ENCODE data around the gene ZFP91.

GRCh38 chr11:58639669-58640068 is 60.8 kb downstream of the ZFP91 start:
- TF ChIP-seq POLR2A (IDR thresholded peaks at IDR 0.05; ENCODE audit: low read depth, low read length) (no peak), CTCF (IDR thresholded peaks at IDR 0.05; ENCODE audit: extremely low read depth in 1 of 2, insufficient read depth in 1 of 2, low read depth in 1 of 2, low read length in 2 of 2) (no peak), FOS (IDR thresholded peaks at IDR 0.05; ENCODE audit: borderline replicate concordance, insufficient read depth, low read length) (no peak), POLR2AphosphoS5 (IDR thresholded peaks at IDR 0.05; ENCODE audit: insufficient read depth, low read depth, low read length) (no peak), EZH2 (IDR thresholded peaks at IDR 0.05; ENCODE audit: borderline replicate concordance, low read depth, low read length, severe bottlenecking) (no peak), MAX (IDR thresholded peaks at IDR 0.05; ENCODE audit: insufficient read depth, insufficient read length) (no peak), GATA2 (IDR thresholded peaks at IDR 0.05; ENCODE audit: insufficient read depth, insufficient read length, low read depth, low read length) (no peak)

All from endothelial cell of umbilical vein (primary cell).